NCI-H1105 treated with DMSO at 0.1 percent for 48 hours (cell line): ENCODE data around the gene WIPI1.
"Not testable (repeated sequence)": the region's sequence is repeated elsewhere in the genome, so short reads cannot be mapped to it uniquely, and the experiment has no call there.

ENCODE experiments used
- DNase-seq: peaks from one replicate; lab custom pipeline; 2025; lab: John Stamatoyannopoulos, UW

WIPI1 gene

DNA sequence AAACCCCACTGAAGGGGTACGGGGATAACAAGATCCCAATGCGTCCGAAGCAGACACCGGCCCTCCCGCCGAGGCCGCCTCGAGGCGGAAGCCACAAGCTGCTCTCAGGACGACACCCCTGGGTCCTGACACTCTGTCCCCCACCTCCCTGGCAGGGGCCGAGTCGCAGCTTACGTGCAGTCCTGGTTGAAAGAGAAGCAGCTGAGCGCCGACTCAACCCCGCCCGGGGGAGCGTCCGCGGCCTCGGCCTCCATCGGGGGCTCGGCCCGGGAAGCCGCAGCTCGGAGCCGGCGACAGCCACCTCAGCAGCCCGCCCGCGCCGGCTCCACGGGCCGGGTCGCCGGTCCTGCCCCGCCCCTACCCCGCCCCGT, at the start of gene WIPI1:
Gene WIPI1, minus strand, starts transcription at position 329 of the 371 bp plus-strand sequence. Its CDS starts 75 bp downstream, at position 254.
- peak; percentile 49 for DNase-seq

DNA sequence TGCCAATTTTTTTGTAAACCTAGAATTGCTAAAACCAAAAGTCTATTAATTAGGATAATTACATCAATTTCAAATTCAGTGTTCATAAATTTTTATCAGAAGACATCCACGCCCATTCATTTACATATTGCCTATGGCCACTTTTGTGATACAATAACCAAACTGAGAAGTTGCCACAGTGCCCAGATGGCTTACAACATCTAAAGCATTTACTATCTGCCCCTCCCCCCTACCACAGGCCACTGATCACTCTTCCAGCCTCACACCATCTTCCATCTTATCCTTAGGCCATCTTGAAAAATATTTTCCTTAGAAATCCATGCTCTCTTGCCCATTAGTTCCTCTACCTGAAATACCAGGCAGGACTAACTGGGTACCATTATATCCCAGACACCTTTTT, 48.7 kb upstream of the WIPI1 start:
- DNase-seq = no peak

DNA sequence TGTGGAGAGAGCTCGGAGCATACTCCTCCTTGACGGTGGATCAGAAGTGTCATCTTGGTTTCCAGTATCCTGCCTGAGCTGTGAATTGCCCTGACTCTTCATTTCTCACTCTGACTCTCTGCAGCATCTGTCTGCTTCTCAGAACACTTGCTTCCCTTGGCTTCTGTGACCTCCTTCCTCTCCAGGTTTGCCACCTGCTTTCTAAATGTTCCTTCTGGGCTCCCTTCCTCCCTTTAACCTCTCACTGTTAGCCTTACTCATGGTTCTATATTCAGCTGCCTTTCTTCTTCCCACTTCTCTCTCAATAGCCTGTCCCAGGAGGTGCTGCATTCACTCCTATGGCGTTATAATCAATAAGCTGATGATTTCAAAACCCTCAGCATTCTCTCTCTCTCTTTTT, 43.8 kb upstream of the WIPI1 start:
- DNase-seq = no peak

GRCh38 chr17:68499587-68499986, 42.3 kb upstream of the WIPI1 start:
- no peak for DNase-seq

- no peak for DNase-seq
Measured at GRCh38 chr17:68498479-68499326, 41.4 kb upstream of the WIPI1 start.

DNA sequence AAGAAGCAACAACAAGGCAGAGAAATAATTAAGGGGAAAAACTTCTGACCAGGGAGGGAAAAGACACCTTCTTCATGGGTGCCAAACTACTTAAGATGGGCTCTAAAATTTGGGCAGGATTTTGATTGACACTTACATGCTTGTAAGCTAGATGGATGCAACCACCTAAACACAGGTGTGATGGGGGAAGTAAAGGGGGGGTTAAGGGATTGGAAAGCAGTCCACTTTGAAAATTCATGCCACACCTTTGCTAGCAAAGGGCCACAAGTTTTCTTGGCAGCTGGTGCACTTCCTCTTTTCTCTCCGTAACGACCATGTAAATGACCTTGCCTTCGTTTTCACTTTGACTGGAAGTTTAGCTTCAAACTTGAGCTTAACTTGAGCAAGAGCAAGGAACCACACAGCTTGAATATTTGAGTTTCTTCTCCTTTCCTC, 40.6 kb upstream of the WIPI1 start:
- DNase-seq = no peak

- no peak for DNase-seq
Measured at GRCh38 chr17:68495081-68495480, 37.8 kb upstream of the WIPI1 start.

DNA sequence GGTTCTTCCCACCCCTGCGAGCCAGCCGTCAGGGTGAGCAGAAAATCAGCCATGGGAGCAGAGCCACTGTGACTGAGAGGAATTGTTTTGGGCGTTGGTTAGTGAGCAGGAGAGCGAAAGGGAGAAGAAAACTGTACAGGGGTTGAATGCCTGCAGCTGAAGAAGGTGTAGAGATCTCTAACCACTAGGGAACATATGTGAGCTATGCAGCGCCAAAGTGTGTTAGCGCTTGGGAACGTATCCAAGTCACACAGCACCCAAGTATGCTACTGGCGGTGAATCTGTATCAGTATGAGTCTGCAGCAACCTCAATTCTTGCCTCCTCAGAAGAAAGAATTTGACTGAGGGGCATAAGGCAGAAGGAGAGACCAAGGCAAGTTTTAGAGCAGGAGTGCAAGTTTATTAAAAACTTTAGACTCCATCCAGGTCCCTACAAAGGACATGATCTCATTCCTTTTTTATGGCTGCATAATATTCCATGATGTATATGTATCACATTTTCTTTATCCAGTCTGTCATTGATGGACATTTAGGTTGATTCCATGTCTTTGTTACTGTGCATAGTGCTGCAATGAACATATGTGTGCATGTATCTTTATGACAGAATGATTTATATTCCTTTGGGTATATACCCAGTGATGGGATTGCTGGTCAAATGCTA, 35.2 kb upstream of the WIPI1 start:
- DNase-seq = not testable (repeated sequence)

GRCh38 chr17:68491381-68492231, 34.3 kb upstream of the WIPI1 start:
- peak; percentile 14 for DNase-seq

- DNase-seq = no peak
Measured at GRCh38 chr17:68489919-68490318, 32.6 kb upstream of the WIPI1 start.

GRCh38 chr17:68484458-68484857, 27.2 kb upstream of the WIPI1 start:
- DNase-seq = no peak

DNA sequence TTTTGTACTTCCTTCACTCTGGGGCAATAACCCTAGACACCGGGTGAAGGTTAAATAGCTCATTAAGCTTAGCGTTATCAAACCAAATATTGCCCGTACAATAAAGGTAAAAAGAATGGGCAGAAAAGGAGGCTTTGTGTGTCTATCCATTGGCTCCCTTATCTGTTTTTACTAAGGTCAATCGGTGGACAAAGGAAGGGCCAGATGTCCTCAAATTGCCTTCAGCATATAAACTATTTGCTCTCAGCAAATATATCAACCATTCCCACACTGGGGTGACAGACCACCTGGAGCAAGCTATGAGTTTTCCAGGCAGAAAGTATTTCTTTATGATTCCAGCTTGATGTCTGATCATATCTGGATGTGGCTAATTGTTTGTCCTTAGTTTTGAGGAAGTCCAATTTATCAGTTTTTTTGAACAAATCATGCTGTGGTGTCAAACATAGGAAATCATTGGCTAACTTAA, 25.3 kb upstream of the WIPI1 start:
- no peak for DNase-seq

DNA sequence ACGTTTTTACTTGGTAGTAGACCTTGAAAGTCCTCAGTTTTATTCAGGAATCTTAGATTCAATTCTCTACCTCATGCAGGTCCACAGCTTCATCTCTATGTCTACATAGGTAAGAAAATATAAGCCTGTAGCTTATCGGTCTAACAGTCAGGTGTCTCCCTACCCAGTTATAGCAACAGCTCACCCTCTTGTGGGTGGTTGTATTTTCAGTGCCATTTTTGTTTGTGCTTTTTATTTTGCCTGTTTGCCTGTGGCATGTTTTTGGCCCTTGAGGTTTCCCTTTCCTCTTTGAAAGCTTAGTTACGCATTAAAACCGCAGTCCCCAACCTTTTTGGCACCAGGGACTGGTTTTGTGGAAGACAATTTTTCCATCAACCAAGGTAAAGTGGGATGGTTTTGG, 23.6 kb upstream of the WIPI1 start:
- DNase-seq = no peak

DNA sequence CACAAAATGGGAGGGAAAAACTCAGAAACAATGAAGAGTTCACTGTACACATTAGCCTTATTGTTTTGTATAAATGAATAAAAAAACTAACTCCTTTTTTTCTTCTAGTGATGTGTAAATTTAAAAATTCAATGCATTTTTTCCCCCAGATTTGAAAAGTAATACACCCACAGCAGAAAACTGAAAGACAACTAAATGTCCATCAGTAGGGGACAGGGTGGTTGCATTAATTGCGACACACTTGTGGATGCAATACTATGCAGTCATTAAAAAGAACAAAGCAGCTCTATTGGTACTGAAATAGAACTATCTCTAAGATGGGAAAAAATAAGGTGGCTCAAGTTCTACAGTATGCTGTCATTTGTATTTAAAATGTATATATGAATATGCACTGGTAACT, 13.7 kb upstream of the WIPI1 start:
- no peak for DNase-seq

DNA sequence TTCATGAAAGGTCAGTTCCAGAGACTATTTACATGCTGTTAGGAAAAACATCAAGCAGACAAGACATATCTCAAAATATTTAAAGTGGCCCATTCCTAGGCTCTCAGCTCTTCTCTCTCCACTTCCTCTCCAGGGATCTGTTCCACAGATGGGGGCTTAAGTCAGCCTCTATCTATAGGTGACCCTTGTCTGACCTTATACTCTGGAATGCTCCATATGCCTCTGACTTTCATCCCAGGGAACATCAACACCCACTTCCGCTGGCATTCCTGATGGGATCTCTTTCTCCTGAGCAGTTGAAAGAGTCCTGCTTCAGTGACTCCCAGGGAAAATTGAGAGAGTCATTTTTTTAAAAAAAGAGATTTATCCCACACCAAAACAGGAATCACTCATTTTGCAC, 11.5 kb upstream of the WIPI1 start:
- no peak for DNase-seq

- no peak for DNase-seq
Measured at GRCh38 chr17:68468334-68468733, 11.0 kb upstream of the WIPI1 start.

DNA sequence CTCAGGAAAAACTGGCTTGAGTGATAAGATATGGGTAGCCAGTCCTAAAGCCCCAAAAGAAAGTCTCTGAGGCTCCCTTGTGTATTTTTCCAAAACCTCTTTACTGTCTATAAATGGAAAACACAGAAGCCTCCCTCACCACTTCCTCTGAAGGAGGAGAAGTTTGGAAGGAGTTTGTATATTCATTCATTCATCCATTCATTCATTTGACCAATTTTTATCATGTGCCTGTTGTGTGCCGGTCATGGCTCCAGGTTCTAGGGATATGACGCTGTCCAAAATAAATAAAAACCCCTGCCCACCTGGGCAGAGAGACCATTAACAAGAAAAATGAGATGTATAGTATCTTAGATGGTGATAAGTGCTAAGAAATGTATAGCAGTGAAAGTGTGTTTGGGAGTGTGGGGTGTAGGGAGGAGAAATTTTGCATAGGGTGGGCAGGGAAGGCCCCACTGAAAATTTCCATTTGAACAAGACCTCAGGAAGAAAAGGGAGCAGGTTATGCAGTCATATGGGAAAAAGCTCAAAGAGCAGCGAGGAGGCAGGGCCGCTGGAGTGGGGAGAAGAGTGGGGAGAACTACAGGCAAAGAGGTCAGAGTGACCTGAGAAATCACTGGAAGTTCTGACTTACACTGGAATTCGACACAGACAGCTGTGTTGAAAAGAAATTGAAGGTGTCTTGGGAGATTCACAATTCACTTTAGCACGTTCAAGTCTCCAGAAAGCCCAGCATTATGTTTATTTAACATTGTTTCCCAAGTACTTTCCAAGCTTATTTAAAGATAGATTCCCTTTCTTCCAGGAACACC, 6.1 kb upstream of the WIPI1 start:
- DNase-seq = no peak

DNA sequence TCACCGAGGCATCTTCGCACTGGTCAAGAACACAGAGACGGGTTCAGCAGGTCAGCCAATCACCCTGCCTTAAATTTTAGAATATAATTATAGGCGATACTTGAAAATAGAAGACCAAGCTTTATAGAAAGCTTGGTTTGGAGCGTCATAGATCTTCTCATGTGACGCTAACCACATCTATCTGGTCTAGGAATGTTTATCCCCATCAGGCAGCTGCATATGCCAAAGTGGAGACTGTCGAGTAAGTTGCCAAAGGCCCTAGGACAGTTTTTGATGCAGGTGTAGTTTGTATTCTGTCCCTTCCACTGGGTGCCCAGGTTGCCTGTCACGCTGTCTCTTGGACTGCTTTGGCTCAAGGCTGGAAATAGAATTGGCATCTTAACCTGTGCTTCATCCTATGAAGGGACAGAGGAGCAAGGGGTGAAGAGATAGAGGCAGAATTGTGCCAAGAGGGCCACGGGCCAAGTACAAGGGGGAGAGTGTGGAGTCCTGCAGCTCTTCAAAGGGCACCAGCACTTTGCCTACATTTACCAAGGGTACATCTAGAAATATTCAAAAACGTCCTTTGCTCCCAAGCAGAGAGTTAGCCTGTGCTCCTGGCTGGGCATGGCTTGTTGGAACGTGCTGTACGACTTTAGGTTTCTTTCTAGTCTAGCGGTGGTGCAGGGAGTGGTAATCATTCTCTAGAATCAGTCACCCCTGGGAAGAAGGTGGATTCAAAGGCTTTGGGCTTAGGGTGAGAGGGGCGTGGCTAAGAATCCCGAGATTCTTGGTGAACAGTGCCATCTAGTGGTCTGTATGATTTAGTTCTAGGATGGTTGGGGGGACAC, 5.3 kb upstream of the WIPI1 start:
- peak; percentile 64 for DNase-seq

- peak; percentile 10 for DNase-seq
Measured at GRCh38 chr17:68461589-68461988, 4.3 kb upstream of the WIPI1 start.

DNA sequence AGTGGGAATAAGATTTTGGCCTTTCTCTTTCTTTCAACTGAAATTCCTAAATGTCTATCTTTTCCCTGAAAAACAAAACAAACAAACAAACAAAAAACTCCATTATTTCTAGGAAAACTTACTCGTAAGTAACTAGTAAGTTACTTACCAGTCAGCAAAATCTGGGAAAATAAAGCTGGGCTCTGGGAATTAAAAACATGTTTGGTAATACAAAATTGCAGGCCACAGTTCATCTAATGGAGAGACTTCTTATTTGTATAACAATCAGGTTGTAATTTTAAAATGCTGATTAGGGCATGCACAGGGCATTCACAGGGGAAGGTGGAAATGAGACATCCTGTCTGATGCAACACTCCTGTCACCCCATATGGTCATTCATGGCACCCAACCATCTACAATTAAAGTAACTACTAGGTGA, 3.8 kb upstream of the WIPI1 start:
- no peak for DNase-seq

DNA sequence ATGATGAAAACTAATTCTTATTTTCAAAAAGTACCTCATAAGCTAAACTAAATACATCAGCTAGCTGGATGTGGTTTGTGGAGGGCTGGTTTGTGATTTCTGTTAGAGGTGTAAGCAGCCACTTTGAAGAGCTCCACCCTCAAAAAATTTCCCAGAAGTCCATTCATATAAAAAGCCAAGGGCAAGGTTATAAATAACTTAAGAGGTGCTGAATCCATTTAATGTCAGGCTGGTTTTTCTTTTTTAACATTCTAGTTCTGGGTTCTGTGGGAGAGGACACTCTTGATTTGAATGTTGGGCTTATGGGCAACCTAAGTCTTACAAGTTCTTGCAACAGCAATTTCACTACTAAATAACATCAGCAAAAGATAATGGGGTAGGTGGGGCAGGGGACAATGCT, 3.4 kb upstream of the WIPI1 start:
- no peak for DNase-seq
